Measurements from ENCODE around the gene SHMT1. TPM values are rescaled to one million over a fixed set of nuclear protein-coding genes. Genes with fewer than 3 reads are reported as not detected.
"Not testable (repeated sequence)": the region's sequence is repeated elsewhere in the genome, so short reads cannot be mapped to it uniquely, and the experiment has no call there.

The SHMT1 gene
- total RNA-seq (2014; rRNA removed) = 20.0 and 22.2 TPM in 2 replicates
- 11.7 TPM for polyA plus RNA-seq (2012)

GRCh38 chr17:18363101-18364049 lies at the start of gene SHMT1:
TSS of gene SHMT1 (minus strand) at chr17:18363550. CDS start at chr17:18355981, 7,569 bp downstream.
- DNase-seq (ENCODE audit: low read depth) = peak; percentile 83

GRCh38 chr17:18412001-18412538 lies 48.7 kb upstream of the SHMT1 start:
- not testable (repeated sequence) for DNase-seq (ENCODE audit: low read depth)

GRCh38 chr17:18411377-18411864 lies 48.1 kb upstream of the SHMT1 start:
- peak; percentile 12 for DNase-seq (ENCODE audit: low read depth)

GRCh38 chr17:18410736-18411135 lies 47.4 kb upstream of the SHMT1 start:
- not testable (repeated sequence) for DNase-seq (ENCODE audit: low read depth)

- not testable (repeated sequence) for DNase-seq (ENCODE audit: low read depth)
Observed at GRCh38 chr17:18409321-18409720, 46.0 kb upstream of the SHMT1 start.

GRCh38 chr17:18408906-18409305 lies 45.6 kb upstream of the SHMT1 start:
- DNase-seq (ENCODE audit: low read depth) = not testable (repeated sequence)

GRCh38 chr17:18403604-18404003 lies 40.3 kb upstream of the SHMT1 start:
- not testable (repeated sequence) for DNase-seq (ENCODE audit: low read depth)

- not testable (repeated sequence) for DNase-seq (ENCODE audit: low read depth)
Observed at GRCh38 chr17:18403166-18403565, 39.8 kb upstream of the SHMT1 start.

GRCh38 chr17:18401872-18402590 lies 38.7 kb upstream of the SHMT1 start:
- not testable (repeated sequence) for DNase-seq (ENCODE audit: low read depth)

- DNase-seq (ENCODE audit: low read depth) = not testable (repeated sequence)
Observed at GRCh38 chr17:18388728-18389127, 25.4 kb upstream of the SHMT1 start.

GRCh38 chr17:18388266-18388665 lies 24.9 kb upstream of the SHMT1 start:
- not testable (repeated sequence) for DNase-seq (ENCODE audit: low read depth)

- DNase-seq (ENCODE audit: low read depth) = not testable (repeated sequence)
Observed at GRCh38 chr17:18387583-18387982, 24.2 kb upstream of the SHMT1 start.

- not testable (repeated sequence) for DNase-seq (ENCODE audit: low read depth)
Observed at GRCh38 chr17:18384271-18384670, 20.9 kb upstream of the SHMT1 start.

- not testable (repeated sequence) for DNase-seq (ENCODE audit: low read depth)
Observed at GRCh38 chr17:18383079-18383481, 19.7 kb upstream of the SHMT1 start.

- DNase-seq (ENCODE audit: low read depth) = no peak
Observed at GRCh38 chr17:18382441-18383078, 19.2 kb upstream of the SHMT1 start.

- DNase-seq (ENCODE audit: low read depth) = no peak
Observed at GRCh38 chr17:18381953-18382245, 18.5 kb upstream of the SHMT1 start.

- no peak for DNase-seq (ENCODE audit: low read depth)
Observed at GRCh38 chr17:18381158-18381952, 18.0 kb upstream of the SHMT1 start.

- DNase-seq (ENCODE audit: low read depth) = no peak
Observed at GRCh38 chr17:18380471-18381157, 17.3 kb upstream of the SHMT1 start.

- DNase-seq (ENCODE audit: low read depth) = no peak
Observed at GRCh38 chr17:18379246-18380146, 16.1 kb upstream of the SHMT1 start.

All from LHCN-M2 (cell line).